HCT116 (cell line): Measurements from ENCODE around the gene KHK. TPM values are rescaled to one million over a fixed set of nuclear protein-coding genes. Genes with fewer than 3 reads are reported as not detected.

Experiments used
- ATAC-seq: fragments of 200-7000 bp; cut with Tn5 transposase; 2 replicates; pipeline ENCODE4 v1.9.1; 2020; ENCODE audit warnings: mild to moderate bottlenecking, moderate library complexity
- BruUV-seq: library from RNA; stranded (reverse); fragments of 400-500 nt; replicated peaks from 2 replicates; lab custom pipeline; 2021; lab: Mats Ljungman, UMichigan
- CTCF ChIA-PET: fragments of 300-600 bp; sonication (Branson Sonifier 250); formaldehyde crosslinking; loops from one replicate; lab custom pipeline; 2021; ENCODE audit warnings: antibody characterized with exemption; lab: Charles Lee
- POLR2A ChIA-PET: fragments of 300-600, 350-600 bp; sonication (Branson Sonifier 250); formaldehyde crosslinking; loops from one replicate; lab custom pipeline; 2021; ENCODE audit warnings: antibody characterized with exemption; lab: Charles Lee
- RAD21 ChIA-PET, 2 experiments: fragments of 300-600 bp; sonication (Branson Sonifier 250); formaldehyde crosslinking; loops; one replicate each; lab custom pipeline; 2023; ENCODE audit warnings: low total read pairs in 2 of 2; ENCODE audit not compliant: uncharacterized antibody in 2 of 2, unreplicated experiment in 2 of 2, low non-redundant PET in 1 of 2; lab: Charles Lee
- DNase-seq: peaks from one replicate; pipeline ENCODE4 v3.0.0-alpha.2; 2010; ENCODE audit warnings: low read depth, low spot score
- H2AFZ ChIP-seq: fragments of 200-600 bp; shearing (Covaris generic), sonication (generic); 2 replicates; pipeline ENCODE4 v1.6.1; 2017; ENCODE audit warnings: low read depth, mixed run types, mixed read lengths, antibody characterized with exemption, low read length; ENCODE audit not compliant: poor library complexity, severe bottlenecking
- H3K27ac ChIP-seq: 2 replicates; pipeline ENCODE4 v1.5.1; 2012; ENCODE audit warnings: low read depth, low read length
- H3K27me3 ChIP-seq: fragments of 200-600 bp; sonication (generic); 2 replicates; pipeline ENCODE4 v1.6.1; 2016; ENCODE audit warnings: mixed run types, low read length, mixed read lengths; ENCODE audit not compliant: insufficient read depth
- H3K36me3 ChIP-seq, 2 experiments: fragments of 200-500 bp in 1 of 2; fragments of 200-600 bp in 1 of 2; sonication (Bioruptor generic) in 1 of 2; sonication (generic) in 1 of 2; 2 replicates each; pipeline versions ENCODE4 v1.5.1 to v1.6.1; 2014 to 2016; ENCODE audit warnings: low read length in 2 of 2, inconsistent platforms in 1 of 2, mixed read lengths in 1 of 2, mixed run types in 1 of 2; ENCODE audit not compliant: insufficient read depth in 2 of 2, control insufficient read depth in 1 of 2
- H3K4me1 ChIP-seq, 2 experiments: fragments of 200-600 bp in 1 of 2; sonication (generic) in 1 of 2; 2 replicates each; pipeline versions ENCODE4 v1.5.1 to v1.6.1; 2012 to 2017; ENCODE audit warnings: low read length in 2 of 2, inconsistent platforms in 1 of 2, mild to moderate bottlenecking in 1 of 2, mixed read lengths in 1 of 2, mixed run types in 1 of 2, moderate library complexity in 1 of 2; ENCODE audit not compliant: insufficient read depth in 2 of 2, control insufficient read depth in 1 of 2
- H3K4me2 ChIP-seq: fragments of 200-600 bp; sonication (generic); 2 replicates; pipeline ENCODE4 v1.6.1; 2017; ENCODE audit warnings: mixed run types, low read length, mixed read lengths
- H3K4me3 ChIP-seq, 2 experiments: fragments of 200-600 bp in 1 of 2; sonication (generic) in 1 of 2; replicated peaks in 1 of 2; 2 replicates each; pipeline ENCODE4 v1.5.1; 2011 to 2016; ENCODE audit warnings: low read length in 2 of 2, control low read depth in 1 of 2, low read depth in 1 of 2, mild to moderate bottlenecking in 1 of 2, mixed read lengths in 1 of 2, mixed run types in 1 of 2
- H3K79me2 ChIP-seq: fragments of 200-600 bp; sonication (generic); 2 replicates; pipeline ENCODE4 v1.6.1; 2017; ENCODE audit warnings: mild to moderate bottlenecking, mixed run types, low read length, moderate library complexity, mixed read lengths; ENCODE audit not compliant: insufficient read depth
- H3K9ac ChIP-seq: fragments of 200-600 bp; sonication (generic); 2 replicates; pipeline ENCODE4 v1.6.1; 2016; ENCODE audit warnings: low read length, mixed read lengths
- H3K9me2 ChIP-seq: fragments of 200-600 bp; sonication (generic), shearing (Covaris generic); 2 replicates; pipeline ENCODE4 v1.6.1; 2017; ENCODE audit warnings: mixed run types, mild to moderate bottlenecking, moderate library complexity; ENCODE audit not compliant: insufficient read depth
- H3K9me3 ChIP-seq, 2 experiments: fragments of 200-500 bp in 1 of 2; fragments of 200-600 bp in 1 of 2; sonication (Bioruptor generic) in 1 of 2; sonication (generic) in 1 of 2; 2 replicates each; pipeline ENCODE4 v1.6.1; 2014 to 2017; ENCODE audit warnings: low read length in 2 of 2, mixed read lengths in 2 of 2, inconsistent platforms in 1 of 2, low read depth in 1 of 2, mild to moderate bottlenecking in 1 of 2, mixed run types in 1 of 2, moderate library complexity in 1 of 2; ENCODE audit not compliant: control insufficient read depth in 1 of 2, insufficient read depth in 1 of 2
- H4K20me1 ChIP-seq: fragments of 200-600 bp; sonication (generic), shearing (Covaris generic); 2 replicates; pipeline ENCODE4 v1.6.1; 2017; ENCODE audit warnings: mixed run types, mild to moderate bottlenecking, moderate library complexity; ENCODE audit not compliant: insufficient read depth
- ATF3 ChIP-seq: IDR thresholded peaks from 2 replicates; pipeline ENCODE4 v1.6.1; 2012
- CEBPB ChIP-seq: IDR thresholded peaks from 2 replicates; pipeline ENCODE4 v1.6.1; 2012; ENCODE audit warnings: low read depth
- EGR1 ChIP-seq: IDR thresholded peaks from 2 replicates; pipeline ENCODE4 v1.6.1; 2012; ENCODE audit warnings: low read depth
- POLR2A ChIP-seq: IDR thresholded peaks from 2 replicates; pipeline ENCODE4 v1.7.0; 2011; ENCODE audit warnings: borderline replicate concordance; ENCODE audit not compliant: insufficient read depth, insufficient read length; ENCODE audit errors: extremely low read depth
- POLR2AphosphoS5 ChIP-seq: IDR thresholded peaks from 2 replicates; pipeline ENCODE4 v1.6.1; 2011; ENCODE audit warnings: mild to moderate bottlenecking, low read depth, low read length, moderate library complexity
- RAD21 ChIP-seq: IDR thresholded peaks from 2 replicates; pipeline ENCODE4 v1.6.1; 2012; ENCODE audit warnings: low read depth, mild to moderate bottlenecking
- SRF ChIP-seq: IDR thresholded peaks from 2 replicates; pipeline ENCODE4 v1.6.1; 2012; ENCODE audit warnings: low read depth
- ZFX ChIP-seq: fragments of 450-650 bp; IDR thresholded peaks from 2 replicates; pipeline ENCODE4 v1.6.1; 2017
- intact Hi-C: fragments of 100-400 bp; cut with micrococcal nuclease; formaldehyde crosslinking; loops from 2 replicates; pipeline ENCODE4 v1.10.0; 2022
- total RNA-seq: library from RNA; stranded (reverse); gene quantifications from one replicate; pipeline ENCODE4 v1.2.1, GENCODE V29; 2021; ENCODE audit not compliant: unreplicated experiment
- TF ChIP-seq, protein P1 (sequence below), 3 experiments: fragments of 200-600 bp in 1 of 3; sonication (generic) in 1 of 3; IDR thresholded peaks in 2 of 3; conservative IDR thresholded peaks in 1 of 3; 2 replicates each; pipeline ENCODE4 v1.5.1; 2012 to 2017; ENCODE audit warnings: low read depth in 2 of 3, low read length in 2 of 3, antibody characterized with exemption in 1 of 3, borderline replicate concordance in 1 of 3, control low read depth in 1 of 3, mild to moderate bottlenecking in 1 of 3, mixed read lengths in 1 of 3, mixed run types in 1 of 3, moderate library complexity in 1 of 3; ENCODE audit not compliant: insufficient read depth in 1 of 3
- TF ChIP-seq, protein P2 (sequence below): IDR thresholded peaks from 2 replicates; pipeline ENCODE4 v1.6.1; 2012; ENCODE audit warnings: low read depth

The KHK gene
- total RNA-seq, 1 experiment from 2014 or later, result 6.7 TPM

- H4K20me1 ChIP-seq, result no peaks in the 10 kb centered on the region
- peak overlapping the region; percentile 62; the same call in 1 of the 2 replicates for H3K4me2 ChIP-seq
- no peaks in the 10 kb centered on the region for H3K36me3 ChIP-seq
- H3K4me3 ChIP-seq, result no peak overlapping the region
- no peak for DNase-seq
- ChIA-PET CTCF (interaction anchor here (1.0 to 1.6 kb wide), 5 partner anchors 95 to 206 kb away, joined by 3 to 5 read pairs (median 3); no protein-coding TSS in a partner anchor), POLR2A (no interaction called here), RAD21 (interaction anchor here in 1 of 2 experiments (0.8 kb wide), 1 partner anchor 135 kb away, joined by 3 read pairs; no protein-coding TSS in a partner anchor)
- TF ChIP-seq POLR2AphosphoS5 (no peak), SRF (no peak), POLR2A (no peak), CEBPB (no peak), EGR1 (no peak), ZFX (no peak), RAD21 (no peak), ATF3 (no peak)
- TF ChIP-seq, protein P1, sequence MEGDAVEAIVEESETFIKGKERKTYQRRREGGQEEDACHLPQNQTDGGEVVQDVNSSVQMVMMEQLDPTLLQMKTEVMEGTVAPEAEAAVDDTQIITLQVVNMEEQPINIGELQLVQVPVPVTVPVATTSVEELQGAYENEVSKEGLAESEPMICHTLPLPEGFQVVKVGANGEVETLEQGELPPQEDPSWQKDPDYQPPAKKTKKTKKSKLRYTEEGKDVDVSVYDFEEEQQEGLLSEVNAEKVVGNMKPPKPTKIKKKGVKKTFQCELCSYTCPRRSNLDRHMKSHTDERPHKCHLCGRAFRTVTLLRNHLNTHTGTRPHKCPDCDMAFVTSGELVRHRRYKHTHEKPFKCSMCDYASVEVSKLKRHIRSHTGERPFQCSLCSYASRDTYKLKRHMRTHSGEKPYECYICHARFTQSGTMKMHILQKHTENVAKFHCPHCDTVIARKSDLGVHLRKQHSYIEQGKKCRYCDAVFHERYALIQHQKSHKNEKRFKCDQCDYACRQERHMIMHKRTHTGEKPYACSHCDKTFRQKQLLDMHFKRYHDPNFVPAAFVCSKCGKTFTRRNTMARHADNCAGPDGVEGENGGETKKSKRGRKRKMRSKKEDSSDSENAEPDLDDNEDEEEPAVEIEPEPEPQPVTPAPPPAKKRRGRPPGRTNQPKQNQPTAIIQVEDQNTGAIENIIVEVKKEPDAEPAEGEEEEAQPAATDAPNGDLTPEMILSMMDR (IDR thresholded peaks at IDR 0.05 in 2 of 3, conservative IDR thresholded peaks at IDR 0.05 in 1 of 3; ENCODE audit: borderline replicate concordance in 1 of 3, insufficient read depth in 1 of 3, low read depth in 2 of 3, low read length in 2 of 3), result no peak
- TF ChIP-seq, protein P2, sequence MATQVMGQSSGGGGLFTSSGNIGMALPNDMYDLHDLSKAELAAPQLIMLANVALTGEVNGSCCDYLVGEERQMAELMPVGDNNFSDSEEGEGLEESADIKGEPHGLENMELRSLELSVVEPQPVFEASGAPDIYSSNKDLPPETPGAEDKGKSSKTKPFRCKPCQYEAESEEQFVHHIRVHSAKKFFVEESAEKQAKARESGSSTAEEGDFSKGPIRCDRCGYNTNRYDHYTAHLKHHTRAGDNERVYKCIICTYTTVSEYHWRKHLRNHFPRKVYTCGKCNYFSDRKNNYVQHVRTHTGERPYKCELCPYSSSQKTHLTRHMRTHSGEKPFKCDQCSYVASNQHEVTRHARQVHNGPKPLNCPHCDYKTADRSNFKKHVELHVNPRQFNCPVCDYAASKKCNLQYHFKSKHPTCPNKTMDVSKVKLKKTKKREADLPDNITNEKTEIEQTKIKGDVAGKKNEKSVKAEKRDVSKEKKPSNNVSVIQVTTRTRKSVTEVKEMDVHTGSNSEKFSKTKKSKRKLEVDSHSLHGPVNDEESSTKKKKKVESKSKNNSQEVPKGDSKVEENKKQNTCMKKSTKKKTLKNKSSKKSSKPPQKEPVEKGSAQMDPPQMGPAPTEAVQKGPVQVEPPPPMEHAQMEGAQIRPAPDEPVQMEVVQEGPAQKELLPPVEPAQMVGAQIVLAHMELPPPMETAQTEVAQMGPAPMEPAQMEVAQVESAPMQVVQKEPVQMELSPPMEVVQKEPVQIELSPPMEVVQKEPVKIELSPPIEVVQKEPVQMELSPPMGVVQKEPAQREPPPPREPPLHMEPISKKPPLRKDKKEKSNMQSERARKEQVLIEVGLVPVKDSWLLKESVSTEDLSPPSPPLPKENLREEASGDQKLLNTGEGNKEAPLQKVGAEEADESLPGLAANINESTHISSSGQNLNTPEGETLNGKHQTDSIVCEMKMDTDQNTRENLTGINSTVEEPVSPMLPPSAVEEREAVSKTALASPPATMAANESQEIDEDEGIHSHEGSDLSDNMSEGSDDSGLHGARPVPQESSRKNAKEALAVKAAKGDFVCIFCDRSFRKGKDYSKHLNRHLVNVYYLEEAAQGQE, result no peak
- H3K4me1 ChIP-seq, result peaks cover 0 to 9% of the 10 kb centered on the region in 2 experiments; a peak in 1 of 4 replicates
- no peaks in the 10 kb centered on the region for H3K9me3 ChIP-seq
- no peak overlapping the region for H3K9ac ChIP-seq
- H3K27ac ChIP-seq, result no peak overlapping the region
- no TSS peak for BruUV-seq
- no peak overlapping the region for H2AFZ ChIP-seq
- no peaks in the 10 kb centered on the region for H3K79me2 ChIP-seq
- no peaks in the 10 kb centered on the region for H3K27me3 ChIP-seq
- no peaks in the 10 kb centered on the region for H3K9me2 ChIP-seq
- ATAC-seq, result 0 out of 2 replicates have a peak, but pooled peaks have one; percentile 4
- intact Hi-C loops, result loop anchor here (5.0 kb wide), 1 partner anchor 120 kb away; the partner anchor contains the start of gene CAD
Measured at GRCh38 chr2:27096748-27097297, 10.3 kb downstream of the KHK start.
